HUES64 (cell line): ENCODE results near the gene TMEM108.

ENCODE experiments used
- H3K27ac ChIP-seq: 2 replicates; pipeline ENCODE4 v1.7.0; 2013; ENCODE audit warnings: low read depth, low read length, inconsistent platforms
- H3K27me3 ChIP-seq: 2 replicates; pipeline ENCODE4 v1.6.1; 2013; ENCODE audit warnings: mild to moderate bottlenecking, low read length; ENCODE audit not compliant: insufficient read depth
- H3K36me3 ChIP-seq: 2 replicates; pipeline ENCODE4 v1.6.1; 2013; ENCODE audit warnings: mild to moderate bottlenecking, low read length; ENCODE audit not compliant: insufficient read depth
- H3K4me1 ChIP-seq: 2 replicates; pipeline ENCODE4 v1.6.1; 2013; ENCODE audit warnings: mild to moderate bottlenecking, low read length, moderate library complexity; ENCODE audit not compliant: insufficient read depth
- H3K4me3 ChIP-seq: 2 replicates; pipeline ENCODE4 v1.5.1; 2013; ENCODE audit warnings: mild to moderate bottlenecking, low read length, moderate library complexity
- H3K9ac ChIP-seq: 2 replicates; pipeline ENCODE4 v1.6.1; 2013; ENCODE audit warnings: mild to moderate bottlenecking, low read depth, low read length
- H3K9me3 ChIP-seq: 2 replicates; pipeline ENCODE4 v1.6.1; 2013; ENCODE audit warnings: low read depth, low read length; ENCODE audit not compliant: insufficient read depth
- WGBS: fragments of 150-250, 120-280 bp; methylation state at CpG from one replicate; pipeline ENCODE4 v1.1.7; 2013; ENCODE audit warnings: missing lambda C conversion rate; 5-methylcytosine and 5-hydroxymethylcytosine counted together

The TMEM108 gene

GRCh38 chr3:133401374-133402135, 363.4 kb downstream of the TMEM108 start:
- Histone ChIP-seq H3K27me3 (no peaks in the 10 kb centered on the region), H3K27ac (no peak overlapping the region), H3K9me3 (no peaks in the 10 kb centered on the region), H3K4me3 (no peak overlapping the region), H3K4me1 (peaks cover 11% of the 10 kb centered on the region), H3K36me3 (no peaks in the 10 kb centered on the region), H3K9ac (no peak overlapping the region)
- WGBS: 87% methylated on average over 2 of the region's 2 CpGs

DNA sequence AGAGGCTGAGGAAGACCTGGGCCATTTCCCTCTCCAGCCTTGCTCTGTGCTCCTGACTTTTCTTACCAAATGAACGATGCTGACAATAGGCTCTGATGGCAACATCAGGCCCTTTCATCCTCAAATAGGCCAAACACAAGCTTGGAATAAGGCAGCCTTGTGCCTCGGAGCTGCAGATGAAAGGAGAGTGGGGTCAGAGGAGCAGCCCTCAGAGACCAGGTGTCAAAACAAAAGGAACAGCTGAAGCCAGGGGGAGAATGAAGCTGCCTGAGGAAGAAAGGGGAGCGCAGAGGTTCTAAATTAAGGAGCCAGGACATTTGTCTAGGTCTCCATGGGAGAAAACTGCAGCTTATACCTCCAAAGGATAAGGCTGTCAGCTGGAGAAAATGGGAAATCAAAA, 366.7 kb downstream of the TMEM108 start:
- no peak overlapping the region for H3K4me3 ChIP-seq
- no peak overlapping the region for H3K27ac ChIP-seq
- H3K9me3 ChIP-seq: no peaks in the 10 kb centered on the region
- no peak overlapping the region for H3K9ac ChIP-seq
- H3K36me3 ChIP-seq: no peaks in the 10 kb centered on the region
- peaks cover 11% of the 10 kb centered on the region for H3K4me1 ChIP-seq
- 65% methylated on average over 3 of the region's 3 CpGs for WGBS
- no peaks in the 10 kb centered on the region for H3K27me3 ChIP-seq

DNA sequence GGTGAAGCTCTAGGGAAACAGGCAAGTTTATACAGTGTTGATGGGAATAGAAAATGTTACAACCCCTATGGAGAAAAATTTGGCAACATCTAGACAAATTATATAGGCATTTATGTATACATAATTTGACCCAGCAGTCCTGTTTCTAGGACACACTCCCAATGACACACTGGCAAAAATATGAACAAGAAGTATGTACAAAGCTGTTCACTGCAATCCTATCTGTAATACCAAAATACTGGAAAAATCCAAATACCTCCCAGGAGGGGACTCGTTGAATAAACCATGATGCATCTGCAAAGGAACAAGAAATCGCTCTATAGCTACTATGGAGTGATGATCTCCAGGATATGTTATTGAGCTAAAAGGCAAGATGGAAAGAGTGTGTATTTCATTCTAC, 370.2 kb downstream of the TMEM108 start:
- 100% methylated on average over 2 of the region's 2 CpGs for WGBS
- no peaks in the 10 kb centered on the region for H3K9me3 ChIP-seq
- H3K27ac ChIP-seq: no peak overlapping the region
- H3K36me3 ChIP-seq: no peaks in the 10 kb centered on the region
- H3K27me3 ChIP-seq: no peaks in the 10 kb centered on the region
- peaks cover 11% of the 10 kb centered on the region for H3K4me1 ChIP-seq
- no peak overlapping the region for H3K4me3 ChIP-seq
- no peak overlapping the region for H3K9ac ChIP-seq

- no peaks in the 10 kb centered on the region for H3K27me3 ChIP-seq
- H3K36me3 ChIP-seq: no peaks in the 10 kb centered on the region
- H3K27ac ChIP-seq: no peak overlapping the region
- no peaks in the 10 kb centered on the region for H3K9me3 ChIP-seq
- 72% methylated on average over 1 of the region's 2 CpGs for WGBS
- peaks cover 11% of the 10 kb centered on the region for H3K4me1 ChIP-seq
- no peak overlapping the region for H3K4me3 ChIP-seq
- H3K9ac ChIP-seq: no peak overlapping the region
Observed at GRCh38 chr3:133408961-133409360, 370.8 kb downstream of the TMEM108 start.

DNA sequence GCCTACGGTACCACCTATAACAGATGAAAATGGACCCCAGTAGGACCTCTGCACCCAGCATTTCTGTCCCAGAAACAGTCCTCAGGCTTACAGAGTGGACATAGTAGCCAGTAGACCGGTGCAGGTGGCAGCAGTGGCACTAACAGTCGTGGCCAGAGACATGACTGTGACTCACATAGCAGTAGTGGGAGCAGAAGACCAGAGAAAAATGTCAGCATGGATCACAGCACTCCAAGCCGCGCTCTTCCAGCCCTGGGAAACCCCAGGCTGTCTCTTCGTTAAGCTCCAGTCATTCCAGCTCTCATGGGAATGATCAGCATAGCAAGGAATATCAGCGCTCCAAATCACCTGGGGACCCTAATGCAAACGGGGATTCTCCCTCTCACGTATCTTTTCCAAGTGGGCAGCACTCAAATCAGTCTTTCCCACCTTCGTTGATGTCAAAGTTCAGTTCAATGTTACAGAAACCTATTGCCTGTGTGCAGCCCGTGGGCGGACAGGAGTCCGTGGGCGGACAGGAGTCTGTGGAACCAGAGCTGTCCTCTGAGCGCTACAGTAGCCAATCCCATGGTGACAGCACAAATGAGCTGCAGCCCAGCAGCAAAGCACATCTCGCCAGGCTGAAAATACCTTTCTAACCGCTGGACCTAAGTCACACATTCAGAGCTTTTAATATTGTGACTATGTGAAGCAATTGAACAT, 372.2 kb downstream of the TMEM108 start:
- no peak overlapping the region for H3K9ac ChIP-seq
- no peak overlapping the region for H3K27ac ChIP-seq
- no peaks in the 10 kb centered on the region for H3K27me3 ChIP-seq
- WGBS: 87% methylated on average over 17 of the region's 17 CpGs
- no peak overlapping the region for H3K4me3 ChIP-seq
- peaks cover 2% of the 10 kb centered on the region; the same call in 1 of the 2 replicates for H3K4me1 ChIP-seq
- H3K9me3 ChIP-seq: no peaks in the 10 kb centered on the region
- H3K36me3 ChIP-seq: no peaks in the 10 kb centered on the region

GRCh38 chr3:133412183-133413132, 374.3 kb downstream of the TMEM108 start:
- H3K9me3 ChIP-seq: no peaks in the 10 kb centered on the region
- WGBS: 87% methylated on average over 26 of the region's 26 CpGs
- no peak overlapping the region for H3K9ac ChIP-seq
- no peaks in the 10 kb centered on the region for H3K4me1 ChIP-seq
- no peaks in the 10 kb centered on the region for H3K36me3 ChIP-seq
- H3K27ac ChIP-seq: no peak overlapping the region
- no peaks in the 10 kb centered on the region for H3K27me3 ChIP-seq
- no peak overlapping the region for H3K4me3 ChIP-seq

- Histone ChIP-seq H3K4me1 (no peaks in the 10 kb centered on the region), H3K27me3 (no peaks in the 10 kb centered on the region), H3K9ac (no peak overlapping the region), H3K36me3 (no peaks in the 10 kb centered on the region), H3K9me3 (no peaks in the 10 kb centered on the region), H3K4me3 (no peak overlapping the region), H3K27ac (no peak overlapping the region; the same call in 1 of the 2 replicates)
- 77% methylated on average over 17 of the region's 17 CpGs for WGBS
Observed at GRCh38 chr3:133413161-133414020, 375.2 kb downstream of the TMEM108 start.

DNA sequence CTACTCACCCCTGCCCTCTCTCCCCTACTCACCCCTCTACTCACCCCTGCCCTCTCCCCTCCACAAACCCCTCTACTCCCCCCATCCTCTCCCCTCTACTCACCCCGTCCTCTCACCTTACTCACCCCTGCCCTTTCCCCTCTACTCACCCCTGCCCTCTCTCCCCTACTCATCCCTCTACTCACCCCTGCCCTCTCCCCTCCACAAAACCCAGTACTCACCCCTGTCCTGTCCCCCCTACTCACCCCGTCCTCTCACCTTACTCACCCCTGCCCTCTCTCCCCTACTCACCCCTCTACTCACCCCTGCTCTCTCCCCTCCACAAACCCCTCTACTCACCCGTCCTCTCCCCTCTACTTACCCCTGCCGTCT, 375.8 kb downstream of the TMEM108 start:
- WGBS: 86% methylated on average over 4 of the region's 4 CpGs
- no peaks in the 10 kb centered on the region for H3K36me3 ChIP-seq
- H3K9ac ChIP-seq: no peak overlapping the region
- no peak overlapping the region for H3K27ac ChIP-seq
- H3K4me3 ChIP-seq: no peak overlapping the region
- no peaks in the 10 kb centered on the region for H3K4me1 ChIP-seq
- H3K27me3 ChIP-seq: no peaks in the 10 kb centered on the region
- H3K9me3 ChIP-seq: no peaks in the 10 kb centered on the region

DNA sequence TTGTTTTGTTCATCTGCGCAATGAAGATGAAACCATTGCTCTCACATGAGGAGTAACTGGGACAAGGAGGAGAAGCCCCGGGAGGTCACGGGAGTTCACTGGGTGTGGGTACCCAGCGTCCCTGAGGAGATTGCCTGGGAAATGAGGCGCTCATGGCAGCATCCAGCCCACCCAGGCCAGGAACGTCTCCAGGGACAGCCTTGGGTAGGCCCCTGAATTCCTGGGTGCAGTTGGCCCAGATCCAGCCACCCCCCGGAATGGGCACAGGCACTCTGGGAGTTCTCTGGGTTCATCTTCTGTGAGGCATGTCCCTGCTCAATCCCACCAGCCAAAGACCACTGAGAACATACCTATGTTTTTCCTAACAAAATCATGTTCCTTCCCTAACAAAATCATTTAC, 380.2 kb downstream of the TMEM108 start:
- Histone ChIP-seq H3K27me3 (no peaks in the 10 kb centered on the region), H3K9ac (no peak overlapping the region), H3K9me3 (no peaks in the 10 kb centered on the region), H3K27ac (no peak overlapping the region), H3K4me1 (no peaks in the 10 kb centered on the region), H3K36me3 (no peaks in the 10 kb centered on the region), H3K4me3 (no peak overlapping the region)
- 79% methylated on average over 7 of the region's 7 CpGs for WGBS

DNA sequence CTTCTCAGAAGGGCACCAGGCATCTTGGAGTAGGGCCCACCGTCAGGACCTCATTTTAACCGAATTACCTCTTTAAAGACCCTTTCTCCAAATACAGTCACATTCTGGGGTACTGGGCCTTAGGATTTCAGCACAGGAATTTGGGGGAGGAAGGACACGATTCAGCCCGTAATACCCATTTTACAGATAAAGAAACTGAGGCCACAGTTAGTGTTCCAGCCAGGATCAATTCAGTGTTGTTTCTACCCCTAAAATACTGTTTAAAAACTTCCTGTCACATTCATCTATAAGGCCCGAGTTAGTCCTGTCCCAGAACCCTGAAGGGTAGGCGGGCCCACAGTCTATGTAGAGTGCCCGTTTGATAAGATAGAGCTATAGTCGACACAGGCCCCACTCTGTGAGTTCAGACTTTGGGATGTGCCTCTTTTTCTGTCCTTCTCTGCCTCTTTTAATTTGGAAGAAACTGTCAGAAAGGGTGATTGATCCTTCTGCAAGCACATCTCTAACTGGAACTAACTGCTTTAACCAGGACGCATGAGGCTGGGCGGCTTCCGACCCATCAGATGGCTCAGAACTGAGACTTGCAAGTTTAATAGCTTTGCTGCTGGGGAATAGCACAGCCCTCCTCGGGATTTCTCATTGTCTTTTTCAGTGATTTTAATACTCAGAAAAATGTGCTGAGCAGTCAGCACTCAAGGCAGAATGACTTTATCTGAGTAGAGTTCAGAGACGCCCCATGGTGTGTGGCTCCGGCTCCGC, 381.1 kb downstream of the TMEM108 start:
- Histone ChIP-seq H3K36me3 (no peaks in the 10 kb centered on the region), H3K4me1 (no peaks in the 10 kb centered on the region), H3K9ac (no peak overlapping the region), H3K4me3 (no peak overlapping the region), H3K27me3 (no peaks in the 10 kb centered on the region), H3K9me3 (no peaks in the 10 kb centered on the region), H3K27ac (no peak overlapping the region)
- WGBS: 88% methylated on average over 15 of the region's 15 CpGs
